Measurements from ENCODE around the gene CPTP. TPM values are rescaled to one million over a fixed set of nuclear protein-coding genes. Genes with fewer than 3 reads are reported as not detected.

Gene CPTP
- total RNA-seq, 1 donor from 2014 or later = 44.3 TPM

DNA sequence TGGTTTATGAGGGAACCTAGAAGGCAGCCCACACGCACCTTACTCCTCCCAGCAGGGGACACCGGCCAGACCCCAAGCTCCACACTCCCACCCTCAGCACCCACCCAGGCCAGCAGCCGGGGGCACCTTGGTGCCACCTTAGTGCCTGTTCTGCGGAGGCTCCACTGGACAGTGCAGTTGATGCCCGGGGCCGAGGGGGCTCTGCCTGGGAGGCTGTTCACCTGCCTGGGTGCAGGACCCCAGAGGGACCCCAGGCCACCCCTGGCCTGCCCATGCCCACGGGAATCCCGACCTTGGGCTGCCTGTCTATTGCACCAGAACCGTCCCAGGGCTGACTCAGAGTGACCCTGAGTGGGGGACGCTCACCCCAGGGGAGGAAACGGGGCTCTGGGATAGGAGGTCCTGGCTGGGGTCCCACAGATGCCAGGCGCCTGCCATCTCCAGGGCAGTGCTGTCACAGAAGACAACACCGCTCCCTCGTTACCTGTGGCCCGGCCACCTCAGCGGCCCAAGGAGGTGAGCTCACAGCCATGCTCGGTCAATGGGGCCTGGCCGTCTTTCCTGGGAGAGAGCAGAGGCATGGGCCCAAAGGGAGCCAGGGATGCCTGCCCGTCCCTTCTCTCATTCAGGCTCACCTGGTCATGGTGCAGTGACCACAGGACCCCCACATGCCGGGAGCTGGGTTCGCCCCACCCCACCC is 43.7 kb upstream of the CPTP start:
- DNase-seq (ENCODE audit: low read depth) = no peak
- Histone ChIP-seq H3K27me3 (ENCODE audit: control insufficient read depth, insufficient read depth, low read length) (peaks cover 8% of the 10 kb centered on the region), H3K4me3 (ENCODE audit: low read depth, low read length) (no peak overlapping the region), H3K36me3 (ENCODE audit: control insufficient read depth, insufficient read depth, low read length) (no peaks in the 10 kb centered on the region)
- TF ChIP-seq CTCF (IDR thresholded peaks at IDR 0.05; ENCODE audit: insufficient read depth, low read length, poor library complexity, severe bottlenecking) = no peak

DNA sequence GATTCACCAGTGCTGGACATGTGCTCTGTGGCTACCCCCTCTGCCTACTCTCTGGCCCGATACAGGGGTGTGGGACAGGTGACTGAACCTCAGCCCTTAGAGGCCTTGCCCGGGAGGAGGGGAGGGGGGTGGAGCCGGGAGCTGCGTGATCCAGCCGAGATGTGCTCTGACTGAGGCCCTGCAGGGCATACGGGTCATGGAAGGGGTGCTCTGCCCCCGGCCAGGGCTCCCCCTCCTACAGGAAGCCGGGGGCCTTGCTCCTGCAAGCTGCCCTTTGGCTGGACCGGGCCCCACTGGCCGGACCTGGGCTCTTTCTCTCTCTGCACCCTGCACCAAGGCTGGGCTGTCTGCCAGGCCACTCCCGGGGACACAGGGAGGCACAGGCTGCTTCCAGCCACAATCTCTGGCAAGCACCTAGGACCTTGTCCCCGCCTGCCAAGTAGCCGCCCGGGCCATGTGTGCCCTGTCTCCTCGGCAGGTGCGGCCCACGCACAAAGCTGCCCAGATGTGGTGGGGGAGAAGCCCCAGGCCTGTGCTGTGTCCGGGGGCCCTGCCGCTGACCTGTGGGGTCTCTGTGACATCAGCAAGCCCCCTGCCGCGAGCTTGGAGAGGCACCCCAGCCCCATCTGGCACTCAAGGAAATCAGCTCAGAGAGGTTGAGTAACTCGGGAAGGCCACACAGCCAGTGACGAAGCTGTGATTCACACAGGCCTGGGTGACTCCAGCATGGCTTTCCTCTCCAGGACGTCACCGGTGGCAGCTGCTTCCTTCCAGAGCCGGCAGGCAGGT is 42.9 kb upstream of the CPTP start:
- no peak for DNase-seq (ENCODE audit: low read depth)
- Histone ChIP-seq H3K27me3 (ENCODE audit: control insufficient read depth, insufficient read depth, low read length) (peaks cover 16% of the 10 kb centered on the region), H3K36me3 (ENCODE audit: control insufficient read depth, insufficient read depth, low read length) (no peaks in the 10 kb centered on the region), H3K4me3 (ENCODE audit: low read depth, low read length) (no peak overlapping the region)
- TF ChIP-seq CTCF (IDR thresholded peaks at IDR 0.05; ENCODE audit: insufficient read depth, low read length, poor library complexity, severe bottlenecking) = no peak

GRCh38 chr1:1282998-1283397 is 41.6 kb upstream of the CPTP start:
- DNase-seq (ENCODE audit: low read depth) = no peak
- Histone ChIP-seq H3K4me3 (ENCODE audit: low read depth, low read length) (no peak overlapping the region), H3K27me3 (ENCODE audit: control insufficient read depth, insufficient read depth, low read length) (peaks cover 25% of the 10 kb centered on the region), H3K36me3 (ENCODE audit: control insufficient read depth, insufficient read depth, low read length) (no peaks in the 10 kb centered on the region)
- TF ChIP-seq CTCF (IDR thresholded peaks at IDR 0.05; ENCODE audit: insufficient read depth, low read length, poor library complexity, severe bottlenecking) = no peak

DNA sequence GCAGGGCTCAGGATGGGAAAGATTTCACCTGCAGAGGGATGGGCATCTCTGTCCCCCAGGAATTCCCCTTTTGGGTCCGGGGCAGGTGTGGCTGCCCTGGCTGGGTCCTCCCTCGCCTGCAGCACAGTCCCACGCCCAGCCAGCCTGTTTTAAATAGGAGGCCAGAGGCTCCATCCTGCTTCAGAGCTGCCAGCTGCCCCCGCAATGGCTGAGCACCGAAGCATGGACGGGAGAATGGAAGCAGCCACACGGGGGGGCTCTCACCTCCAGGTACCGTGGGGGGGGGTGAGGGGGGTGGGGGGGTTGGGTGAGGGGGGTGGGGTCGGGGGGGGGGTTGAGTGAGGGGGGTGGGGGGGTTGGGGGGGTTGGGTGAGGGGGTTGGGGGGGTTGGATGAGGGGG is 40.8 kb upstream of the CPTP start:
- Histone ChIP-seq H3K27me3 (ENCODE audit: control insufficient read depth, insufficient read depth, low read length) (peaks cover 25% of the 10 kb centered on the region), H3K4me3 (ENCODE audit: low read depth, low read length) (no peak overlapping the region), H3K36me3 (ENCODE audit: control insufficient read depth, insufficient read depth, low read length) (no peaks in the 10 kb centered on the region)
- peak; percentile 19 for TF ChIP-seq CTCF (IDR thresholded peaks at IDR 0.05; ENCODE audit: insufficient read depth, low read length, poor library complexity, severe bottlenecking)
- no peak for DNase-seq (ENCODE audit: low read depth)

DNA sequence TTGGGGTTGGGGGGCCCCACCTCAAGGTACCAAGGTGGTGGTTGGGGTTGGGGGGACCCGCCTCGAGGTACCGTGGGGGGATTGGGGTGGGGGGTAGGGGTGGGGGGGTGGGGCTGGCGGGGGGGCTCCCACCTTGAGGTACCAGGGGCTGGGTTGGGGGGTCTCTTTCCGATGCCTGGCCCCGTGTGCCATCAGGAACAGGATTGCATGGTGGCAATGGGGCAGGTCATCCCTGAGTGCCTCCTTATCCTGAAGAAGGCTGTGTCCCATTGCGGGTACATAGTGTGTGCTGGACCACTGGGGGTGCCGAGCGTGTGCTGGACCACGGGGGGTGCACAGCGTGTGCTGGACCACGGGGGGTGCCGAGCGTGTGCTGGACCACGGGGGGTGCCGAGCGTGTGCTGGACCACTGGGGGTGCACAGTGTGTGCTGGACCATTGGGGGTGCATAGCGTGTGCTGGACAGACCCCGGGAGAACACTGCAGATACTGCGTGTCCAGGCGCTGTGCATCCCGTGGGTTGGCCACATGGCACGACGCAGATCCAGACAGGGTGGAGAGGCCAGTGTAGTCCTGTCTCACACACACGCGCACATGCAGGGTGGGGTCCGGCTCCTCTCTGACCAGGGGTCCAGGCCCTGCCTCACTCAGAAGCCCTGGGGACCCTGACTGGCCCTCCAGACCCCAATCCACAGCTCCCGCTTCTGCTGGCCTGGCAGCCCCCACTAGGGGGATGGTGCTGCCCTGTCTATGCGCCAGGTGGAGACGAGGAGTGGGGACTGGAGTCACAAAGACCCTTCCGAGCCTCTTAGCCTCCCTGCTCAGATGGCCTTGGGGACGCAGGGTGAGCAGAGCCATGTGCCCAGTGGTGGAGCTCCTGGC is 40.1 kb upstream of the CPTP start:
- H3K27me3 ChIP-seq (ENCODE audit: control insufficient read depth, insufficient read depth, low read length) = peaks cover 25% of the 10 kb centered on the region
- DNase-seq (ENCODE audit: low read depth) = no peak
- H3K36me3 ChIP-seq (ENCODE audit: control insufficient read depth, insufficient read depth, low read length) = no peaks in the 10 kb centered on the region
- TF ChIP-seq CTCF (IDR thresholded peaks at IDR 0.05; ENCODE audit: insufficient read depth, low read length, poor library complexity, severe bottlenecking) = no peak
- H3K4me3 ChIP-seq (ENCODE audit: low read depth, low read length) = no peak overlapping the region
